DOHH2 (cell line): Measurements from ENCODE around the gene SUGCT.

Source experiments
- H3F3A ChIP-seq: fragments of 200-600 bp; sonication (generic), shearing (Covaris generic); 2 replicates; pipeline ENCODE4 v1.6.0; 2016; ENCODE audit warnings: antibody characterized with exemption, mild to moderate bottlenecking; ENCODE audit not compliant: control insufficient read depth, insufficient read depth
- H3K27ac ChIP-seq: fragments of 200-600 bp; sonication (generic); 2 replicates; pipeline ENCODE4 v1.5.1; 2014; ENCODE audit warnings: low read depth, mild to moderate bottlenecking, low read length, moderate library complexity
- H3K27me3 ChIP-seq: fragments of 200-600 bp; sonication (generic); 2 replicates; pipeline ENCODE4 v1.6.1; 2014; ENCODE audit warnings: mild to moderate bottlenecking, low read length, mixed read lengths; ENCODE audit not compliant: control insufficient read depth
- H3K36me3 ChIP-seq: fragments of 200-600 bp; sonication (generic); 2 replicates; pipeline ENCODE4 v1.6.1; 2014; ENCODE audit warnings: mild to moderate bottlenecking, low read length, moderate library complexity, mixed read lengths; ENCODE audit not compliant: control insufficient read depth
- H3K4me1 ChIP-seq: fragments of 200-600 bp; sonication (generic); 2 replicates; pipeline ENCODE4 v1.6.1; 2014; ENCODE audit warnings: mild to moderate bottlenecking, low read length, mixed read lengths; ENCODE audit not compliant: control insufficient read depth
- H3K4me2 ChIP-seq: fragments of 200-600 bp; sonication (generic); 2 replicates; pipeline ENCODE4 v1.6.0; 2014; ENCODE audit warnings: mild to moderate bottlenecking, low read length, moderate library complexity
- H3K4me3 ChIP-seq: fragments of 200-600 bp; sonication (generic); 2 replicates; pipeline ENCODE4 v1.5.1; 2014; ENCODE audit warnings: mild to moderate bottlenecking, low read length, mixed read lengths
- H3K79me2 ChIP-seq: fragments of 200-600 bp; sonication (generic); 2 replicates; pipeline ENCODE4 v1.6.1; 2014; ENCODE audit warnings: mild to moderate bottlenecking, low read length, mixed read lengths; ENCODE audit not compliant: control insufficient read depth
- H3K9me2 ChIP-seq: fragments of 200-600 bp; sonication (generic); replicated peaks from 2 replicates; pipeline ENCODE4 v1.6.1; 2014; ENCODE audit warnings: mild to moderate bottlenecking, low read length, mixed read lengths; ENCODE audit not compliant: control insufficient read depth
- H3K9me3 ChIP-seq: fragments of 200-600 bp; sonication (generic); 2 replicates; pipeline ENCODE4 v1.6.1; 2014; ENCODE audit warnings: antibody characterized with exemption, low read length, mixed read lengths; ENCODE audit not compliant: control insufficient read depth, insufficient read depth
- H4K20me1 ChIP-seq: fragments of 200-600 bp; sonication (generic); 2 replicates; pipeline ENCODE4 v1.6.0; 2014; ENCODE audit warnings: low read depth, mild to moderate bottlenecking, antibody characterized with exemption, low read length, moderate library complexity; ENCODE audit not compliant: control insufficient read depth, insufficient read depth
- EZH2phosphoT487 ChIP-seq: fragments of 200-600 bp; sonication (generic); IDR thresholded peaks from 2 replicates; pipeline ENCODE4 v1.6.1; 2017; ENCODE audit warnings: borderline replicate concordance, mild to moderate bottlenecking, antibody characterized with exemption, low read length, moderate library complexity, mixed read lengths
- TF ChIP-seq, protein P1 (sequence below): fragments of 200-600 bp; sonication (generic); IDR thresholded peaks from one replicate; pipeline ENCODE4 v1.5.1; 2014; ENCODE audit warnings: antibody characterized with exemption, mild to moderate bottlenecking, low read depth, low read length; ENCODE audit not compliant: poor library complexity, severe bottlenecking

Gene SUGCT

GRCh38 chr7:40811666-40812065 lies 676.9 kb downstream of the SUGCT start:
- no peak for TF ChIP-seq EZH2phosphoT487
- TF ChIP-seq, protein P1, sequence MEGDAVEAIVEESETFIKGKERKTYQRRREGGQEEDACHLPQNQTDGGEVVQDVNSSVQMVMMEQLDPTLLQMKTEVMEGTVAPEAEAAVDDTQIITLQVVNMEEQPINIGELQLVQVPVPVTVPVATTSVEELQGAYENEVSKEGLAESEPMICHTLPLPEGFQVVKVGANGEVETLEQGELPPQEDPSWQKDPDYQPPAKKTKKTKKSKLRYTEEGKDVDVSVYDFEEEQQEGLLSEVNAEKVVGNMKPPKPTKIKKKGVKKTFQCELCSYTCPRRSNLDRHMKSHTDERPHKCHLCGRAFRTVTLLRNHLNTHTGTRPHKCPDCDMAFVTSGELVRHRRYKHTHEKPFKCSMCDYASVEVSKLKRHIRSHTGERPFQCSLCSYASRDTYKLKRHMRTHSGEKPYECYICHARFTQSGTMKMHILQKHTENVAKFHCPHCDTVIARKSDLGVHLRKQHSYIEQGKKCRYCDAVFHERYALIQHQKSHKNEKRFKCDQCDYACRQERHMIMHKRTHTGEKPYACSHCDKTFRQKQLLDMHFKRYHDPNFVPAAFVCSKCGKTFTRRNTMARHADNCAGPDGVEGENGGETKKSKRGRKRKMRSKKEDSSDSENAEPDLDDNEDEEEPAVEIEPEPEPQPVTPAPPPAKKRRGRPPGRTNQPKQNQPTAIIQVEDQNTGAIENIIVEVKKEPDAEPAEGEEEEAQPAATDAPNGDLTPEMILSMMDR = no peak
- peaks cover 91% of the 10 kb centered on the region for H3K4me1 ChIP-seq
- peaks cover 86% of the 10 kb centered on the region for H3K36me3 ChIP-seq
- peaks cover 30% of the 10 kb centered on the region for H3F3A ChIP-seq
- peak overlapping the region; percentile 49 for H3K4me3 ChIP-seq
- H3K9me2 ChIP-seq = no peaks in the 10 kb centered on the region
- H3K79me2 ChIP-seq = no peaks in the 10 kb centered on the region
- peaks cover 81% of the 10 kb centered on the region for H3K9me3 ChIP-seq
- peak overlapping the region; percentile 96 for H3K27ac ChIP-seq
- no peak overlapping the region; the same call in 1 of the 2 replicates for H3K4me2 ChIP-seq
- H3K27me3 ChIP-seq = no peaks in the 10 kb centered on the region
- H4K20me1 ChIP-seq = no peaks in the 10 kb centered on the region

GRCh38 chr7:40815022-40815421 lies 680.2 kb downstream of the SUGCT start:
- Histone ChIP-seq H4K20me1 (no peaks in the 10 kb centered on the region), H3K4me3 (no peak overlapping the region), H3K9me2 (no peaks in the 10 kb centered on the region), H3K27me3 (no peaks in the 10 kb centered on the region), H3K36me3 (peaks cover 74% of the 10 kb centered on the region), H3K79me2 (no peaks in the 10 kb centered on the region), H3K27ac (no peak overlapping the region), H3K4me1 (peaks cover 68% of the 10 kb centered on the region), H3K9me3 (peaks cover 76% of the 10 kb centered on the region), H3K4me2 (no peak overlapping the region), H3F3A (peaks cover 17% of the 10 kb centered on the region)
- no peak for TF ChIP-seq EZH2phosphoT487
- TF ChIP-seq, protein P1 = no peak

DNA sequence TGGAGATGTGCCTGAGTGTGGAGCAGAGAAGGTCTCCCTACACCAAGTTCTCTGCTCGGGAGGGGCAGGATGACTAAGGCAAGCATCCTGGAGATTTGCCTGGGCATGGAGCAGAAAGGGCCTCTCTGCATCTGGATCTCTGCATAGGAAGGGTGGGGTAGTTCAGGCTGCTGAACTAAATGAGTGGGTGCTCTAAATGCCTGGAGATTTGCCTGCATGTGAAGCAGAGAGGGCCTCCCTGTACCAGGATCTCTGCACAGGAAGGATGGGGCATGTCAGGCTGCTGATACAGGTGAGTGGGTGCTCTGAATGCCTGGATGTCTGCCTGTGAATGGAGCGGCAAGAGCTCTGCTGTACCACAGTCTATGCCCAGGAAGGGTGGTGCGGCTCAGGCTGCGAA lies 680.7 kb downstream of the SUGCT start:
- Histone ChIP-seq H3K27me3 (no peaks in the 10 kb centered on the region), H3K9me2 (no peaks in the 10 kb centered on the region), H3K79me2 (no peaks in the 10 kb centered on the region), H3K4me2 (no peak overlapping the region), H3K36me3 (peaks cover 73% of the 10 kb centered on the region), H3K27ac (no peak overlapping the region), H3K4me1 (peaks cover 63% of the 10 kb centered on the region), H3K9me3 (peaks cover 76% of the 10 kb centered on the region), H3F3A (peaks cover 12% of the 10 kb centered on the region), H4K20me1 (no peaks in the 10 kb centered on the region), H3K4me3 (no peak overlapping the region)
- TF ChIP-seq, protein P1 = no peak
- no peak for TF ChIP-seq EZH2phosphoT487

- H3K27ac ChIP-seq = no peak overlapping the region
- TF ChIP-seq EZH2phosphoT487 = no peak
- TF ChIP-seq, protein P1 = no peak
- no peaks in the 10 kb centered on the region for H3K27me3 ChIP-seq
- H4K20me1 ChIP-seq = no peaks in the 10 kb centered on the region
- H3K4me3 ChIP-seq = no peak overlapping the region
- peaks cover 42% of the 10 kb centered on the region for H3K9me3 ChIP-seq
- H3K79me2 ChIP-seq = no peaks in the 10 kb centered on the region
- peaks cover 45% of the 10 kb centered on the region for H3K4me1 ChIP-seq
- 0 out of 2 replicates have a peak, but pooled peaks cover 3% of the 10 kb centered on the region for H3F3A ChIP-seq
- no peaks in the 10 kb centered on the region for H3K9me2 ChIP-seq
- peaks cover 34% of the 10 kb centered on the region for H3K36me3 ChIP-seq
- no peak overlapping the region for H3K4me2 ChIP-seq
Measured at GRCh38 chr7:40822861-40823260, 688.1 kb downstream of the SUGCT start.
